ENCODE results near the gene SNRPN.

GRCh38 chr15:24957691-24958090 is 2.9 kb downstream of the SNRPN start:
- no peak for TF ChIP-seq CTCF (IDR thresholded peaks at IDR 0.05; ENCODE audit: low read length)
- no peak for TF ChIP-seq EZH2 (IDR thresholded peaks at IDR 0.05; ENCODE audit: borderline replicate concordance, low read length)
